NT2/D1 (cell line): ENCODE data around the gene BCAM.
A peak's percentile ranks its signal among the peaks of the same experiment; 100 is the strongest.

Experiments
- DNase-seq: peaks from one replicate; pipeline ENCODE4 v3.0.0-alpha.2; 2011; ENCODE audit warnings: low read depth, low spot score
- H3K27me3 ChIP-seq: 2 replicates; pipeline ENCODE4 v1.6.0; 2011; ENCODE audit warnings: mild to moderate bottlenecking; ENCODE audit not compliant: insufficient read length, insufficient read depth
- H3K36me3 ChIP-seq: 2 replicates; pipeline ENCODE4 v1.6.1; 2011; ENCODE audit warnings: mild to moderate bottlenecking, low read length, mixed read lengths; ENCODE audit not compliant: insufficient read depth, insufficient read length
- H3K4me1 ChIP-seq: 2 replicates; pipeline ENCODE4 v1.5.1; 2011; ENCODE audit not compliant: insufficient read depth, insufficient read length
- H3K4me3 ChIP-seq: 2 replicates; pipeline ENCODE4 v1.5.1; 2011; ENCODE audit warnings: low read depth; ENCODE audit not compliant: insufficient read length
- H3K9ac ChIP-seq: 2 replicates; pipeline ENCODE4 v1.6.0; 2011; ENCODE audit warnings: low read depth; ENCODE audit not compliant: insufficient read length
- H3K9me3 ChIP-seq: 2 replicates; pipeline ENCODE4 v1.5.1; 2011; ENCODE audit warnings: mild to moderate bottlenecking, low read length; ENCODE audit not compliant: insufficient read depth
- SUZ12 ChIP-seq: IDR thresholded peaks from 2 replicates; pipeline ENCODE4 v1.6.1; 2011; ENCODE audit not compliant: insufficient read length, insufficient read depth; ENCODE audit errors: extremely low read depth
- YY1 ChIP-seq: IDR thresholded peaks from 2 replicates; pipeline ENCODE4 v1.6.1; 2011; ENCODE audit not compliant: insufficient read length, insufficient read depth
- ZNF274 ChIP-seq: IDR thresholded peaks from 2 replicates; pipeline ENCODE4 v1.6.1; 2011; ENCODE audit warnings: mild to moderate bottlenecking, low read depth, low read length

The BCAM gene

GRCh38 chr19:44807652-44808462 is 1.0 kb upstream of the BCAM start:
- H3K4me1 ChIP-seq: peaks cover 11% of the 10 kb centered on the region
- peaks cover 13% of the 10 kb centered on the region for H3K27me3 ChIP-seq
- no peak for DNase-seq
- H3K9ac ChIP-seq: peak overlapping the region; percentile 66
- H3K36me3 ChIP-seq: peaks cover 4% of the 10 kb centered on the region
- H3K4me3 ChIP-seq: peak overlapping the region; percentile 46
- no peak for TF ChIP-seq SUZ12
- TF ChIP-seq ZNF274: no peak
- TF ChIP-seq YY1: no peak
- H3K9me3 ChIP-seq: no peaks in the 10 kb centered on the region

- Histone ChIP-seq H3K27me3 (peaks cover 11% of the 10 kb centered on the region), H3K9ac (peak overlapping the region; percentile 82), H3K4me3 (peak overlapping the region; percentile 64), H3K4me1 (peaks cover 11% of the 10 kb centered on the region), H3K36me3 (peaks cover 20% of the 10 kb centered on the region), H3K9me3 (no peaks in the 10 kb centered on the region)
- no peak for TF ChIP-seq SUZ12
- TF ChIP-seq ZNF274: no peak
- TF ChIP-seq YY1: no peak
- no peak for DNase-seq
Measured at GRCh38 chr19:44809577-44810233, 802 bp downstream of the BCAM start.

GRCh38 chr19:44810234-44811121 is 1.6 kb downstream of the BCAM start:
- no peak for DNase-seq
- peaks cover 27% of the 10 kb centered on the region for H3K36me3 ChIP-seq
- H3K9me3 ChIP-seq: no peaks in the 10 kb centered on the region
- H3K4me3 ChIP-seq: no peak overlapping the region
- peaks cover 11% of the 10 kb centered on the region for H3K4me1 ChIP-seq
- peak overlapping the region; percentile 32 for H3K9ac ChIP-seq
- TF ChIP-seq ZNF274: no peak
- TF ChIP-seq SUZ12: no peak
- no peak for TF ChIP-seq YY1
- H3K27me3 ChIP-seq: peaks cover 18% of the 10 kb centered on the region

DNA sequence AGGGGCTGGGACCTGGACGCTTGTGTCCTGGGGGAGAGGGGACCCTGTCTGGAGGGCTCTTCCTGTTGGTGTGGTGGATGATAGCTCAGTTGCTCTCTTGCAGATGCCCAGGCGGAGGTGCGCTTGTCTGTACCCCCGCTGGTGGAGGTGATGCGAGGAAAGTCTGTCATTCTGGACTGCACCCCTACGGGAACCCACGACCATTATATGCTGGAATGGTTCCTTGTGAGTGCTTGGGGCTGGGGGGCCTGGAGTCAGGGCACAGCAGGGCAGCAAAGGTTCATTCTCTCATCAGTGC is 2.2 kb downstream of the BCAM start:
- no peak for DNase-seq
- Histone ChIP-seq H3K36me3 (peaks cover 27% of the 10 kb centered on the region), H3K9ac (no peak overlapping the region), H3K9me3 (no peaks in the 10 kb centered on the region), H3K4me3 (no peak overlapping the region), H3K27me3 (peaks cover 21% of the 10 kb centered on the region), H3K4me1 (peaks cover 11% of the 10 kb centered on the region)
- TF ChIP-seq YY1: no peak
- TF ChIP-seq ZNF274: no peak
- no peak for TF ChIP-seq SUZ12

DNA sequence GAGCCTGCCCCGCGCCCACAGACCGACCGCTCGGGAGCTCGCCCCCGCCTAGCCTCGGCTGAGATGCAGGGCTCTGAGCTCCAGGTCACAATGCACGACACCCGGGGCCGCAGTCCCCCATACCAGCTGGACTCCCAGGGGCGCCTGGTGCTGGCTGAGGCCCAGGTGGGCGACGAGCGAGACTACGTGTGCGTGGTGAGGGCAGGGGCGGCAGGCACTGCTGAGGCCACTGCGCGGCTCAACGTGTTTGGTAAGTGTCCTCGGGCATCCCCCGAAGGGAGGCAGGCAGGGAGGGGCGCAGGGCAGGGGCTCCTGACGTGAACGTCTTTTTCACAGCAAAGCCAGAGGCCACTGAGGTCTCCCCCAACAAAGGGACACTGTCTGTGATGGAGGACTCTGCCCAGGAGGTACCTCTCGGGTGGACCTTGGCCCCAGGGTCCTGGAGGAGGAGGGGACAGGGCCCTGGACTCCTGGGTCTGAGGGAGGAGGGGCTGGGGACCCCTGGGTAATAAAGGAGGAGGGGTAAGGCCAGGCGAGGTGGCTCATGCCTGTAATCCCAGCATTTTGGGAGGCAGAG is 3.3 kb downstream of the BCAM start:
- DNase-seq: no peak
- Histone ChIP-seq H3K27me3 (peaks cover 21% of the 10 kb centered on the region), H3K9ac (no peak overlapping the region), H3K4me1 (peaks cover 8% of the 10 kb centered on the region), H3K9me3 (no peaks in the 10 kb centered on the region), H3K36me3 (peaks cover 27% of the 10 kb centered on the region), H3K4me3 (no peak overlapping the region)
- TF ChIP-seq ZNF274 (no peak), SUZ12 (no peak)

GRCh38 chr19:44813070-44813840 is 4.4 kb downstream of the BCAM start:
- Histone ChIP-seq H3K9me3 (no peaks in the 10 kb centered on the region), H3K36me3 (peaks cover 29% of the 10 kb centered on the region), H3K4me3 (no peak overlapping the region), H3K27me3 (peaks cover 21% of the 10 kb centered on the region), H3K4me1 (peaks cover 8% of the 10 kb centered on the region), H3K9ac (no peak overlapping the region)
- DNase-seq: no peak
- no peak for TF ChIP-seq ZNF274
